Panc1 (cell line): ENCODE results near the gene POU3F1. TPM values are rescaled to one million over a fixed set of nuclear protein-coding genes. Genes with fewer than 3 reads are reported as not detected.

ENCODE experiments used
- ATAC-seq: fragments of 200-7000 bp; cut with Tn5 transposase; 2 replicates; pipeline ENCODE4 v1.9.1; 2020; ENCODE audit warnings: mild to moderate bottlenecking, moderate library complexity
- BruUV-seq: library from RNA; stranded (reverse); fragments of 400-500 nt; replicated peaks from 2 replicates; lab custom pipeline; 2021; lab: Mats Ljungman, UMichigan
- CTCF ChIA-PET: fragments of 300-600 bp; sonication (Branson Sonifier 250); formaldehyde crosslinking; loops from one replicate; lab custom pipeline; 2022; ENCODE audit warnings: antibody characterized with exemption; lab: Charles Lee
- POLR2A ChIA-PET: fragments of 300-600 bp; sonication (Branson Sonifier 250); formaldehyde crosslinking; loops from one replicate; lab custom pipeline; 2022; ENCODE audit warnings: antibody characterized with exemption; lab: Charles Lee
- DNase-seq: peaks from one replicate; pipeline ENCODE4 v3.0.0-alpha.2; 2010; ENCODE audit warnings: low read depth, low spot score
- H3K27ac ChIP-seq: 2 replicates; pipeline ENCODE4 v1.5.1; 2011; ENCODE audit warnings: mild to moderate bottlenecking, low read length, inconsistent platforms
- H3K27me3 ChIP-seq: fragments of 200-500 bp; sonication (Bioruptor generic); 2 replicates; pipeline ENCODE4 v1.6.0; 2014; ENCODE audit warnings: low read length, inconsistent platforms; ENCODE audit not compliant: control insufficient read depth, insufficient read depth
- H3K36me3 ChIP-seq: fragments of 200-500 bp; sonication (Bioruptor generic); 2 replicates; pipeline ENCODE4 v1.5.1; 2014; ENCODE audit warnings: inconsistent platforms, mild to moderate bottlenecking, low read length, moderate library complexity; ENCODE audit not compliant: control insufficient read depth, insufficient read depth
- H3K4me1 ChIP-seq: 2 replicates; pipeline ENCODE4 v1.5.1; 2011; ENCODE audit warnings: inconsistent platforms, mild to moderate bottlenecking, low read length, moderate library complexity; ENCODE audit not compliant: control insufficient read depth, insufficient read depth
- H3K4me3 ChIP-seq, 2 experiments: 2 replicates each; pipeline ENCODE4 v1.5.1; 2011 to 2012; ENCODE audit warnings: low read depth in 2 of 2, low read length in 2 of 2, mild to moderate bottlenecking in 2 of 2, inconsistent platforms in 1 of 2, moderate library complexity in 1 of 2
- H3K9me3 ChIP-seq: fragments of 200-500 bp; sonication (Bioruptor generic); 2 replicates; pipeline ENCODE4 v1.5.1; 2014; ENCODE audit warnings: low read depth, mild to moderate bottlenecking, inconsistent platforms, low read length, moderate library complexity; ENCODE audit not compliant: control insufficient read depth, insufficient read depth
- CTCF ChIP-seq: fragments of 450-650 bp; IDR thresholded peaks from 2 replicates; pipeline ENCODE4 v1.5.1; 2017; ENCODE audit warnings: mild to moderate bottlenecking
- POLR2AphosphoS5 ChIP-seq: IDR thresholded peaks from 2 replicates; pipeline ENCODE4 v1.6.1; 2012; ENCODE audit warnings: mild to moderate bottlenecking, low read depth, low read length, moderate library complexity
- REST ChIP-seq, 2 experiments: IDR thresholded peaks; 2 replicates each; pipeline ENCODE4 v1.6.1; 2011 to 2012; ENCODE audit warnings: low read depth in 2 of 2, control low read depth in 1 of 2, low read length in 1 of 2, mild to moderate bottlenecking in 1 of 2, moderate library complexity in 1 of 2; ENCODE audit not compliant: insufficient read depth in 1 of 2
- SIN3A ChIP-seq: IDR thresholded peaks from 2 replicates; pipeline ENCODE4 v1.6.1; 2012; ENCODE audit warnings: low read depth, mild to moderate bottlenecking, low read length, moderate library complexity, borderline replicate concordance; ENCODE audit not compliant: insufficient read depth
- TCF7L2 ChIP-seq: IDR thresholded peaks from 2 replicates; pipeline ENCODE4 v1.6.1; 2011; ENCODE audit warnings: mild to moderate bottlenecking, low read depth, low read length, inconsistent platforms
- in situ Hi-C: cut with HindIII; loops from 2 replicates; pipeline ENCODE4 v1.10.0; 2016; ENCODE audit warnings: low sequenced_read_pairs, low pct_unique_long_range_greater_than_20kb
- intact Hi-C: fragments of 100-400 bp; cut with micrococcal nuclease; formaldehyde crosslinking; loops from one replicate; pipeline ENCODE4 v1.10.0; 2022; ENCODE audit not compliant: unreplicated experiment
- total RNA-seq: library from RNA; stranded (reverse); gene quantifications from one replicate; pipeline ENCODE4 v1.2.1, GENCODE V29; 2021; ENCODE audit not compliant: unreplicated experiment

Gene POU3F1
- total RNA-seq, 1 experiment from 2014 or later = 0.08 TPM

GRCh38 chr1:38092256-38092655 lies 45.7 kb upstream of the POU3F1 start:
- TF ChIP-seq REST (IDR thresholded peaks at IDR 0.05; ENCODE audit: insufficient read depth in 1 of 2, low read depth in 2 of 2, low read length in 1 of 2) (no peak), SIN3A (no peak), CTCF (no peak), POLR2AphosphoS5 (no peak), TCF7L2 (no peak)
- H3K4me1 ChIP-seq = no peaks in the 10 kb centered on the region
- BruUV-seq = no TSS peak
- H3K27me3 ChIP-seq = no peaks in the 10 kb centered on the region
- no peak overlapping the region for H3K27ac ChIP-seq
- ChIA-PET CTCF (no interaction called here), POLR2A (no interaction called here)
- in situ Hi-C loops = no loop called here
- no peaks in the 10 kb centered on the region for H3K36me3 ChIP-seq
- intact Hi-C loops = no loop called here
- DNase-seq = no peak
- no peak overlapping the region for H3K4me3 ChIP-seq
- no peak for ATAC-seq
- H3K9me3 ChIP-seq = no peaks in the 10 kb centered on the region

DNA sequence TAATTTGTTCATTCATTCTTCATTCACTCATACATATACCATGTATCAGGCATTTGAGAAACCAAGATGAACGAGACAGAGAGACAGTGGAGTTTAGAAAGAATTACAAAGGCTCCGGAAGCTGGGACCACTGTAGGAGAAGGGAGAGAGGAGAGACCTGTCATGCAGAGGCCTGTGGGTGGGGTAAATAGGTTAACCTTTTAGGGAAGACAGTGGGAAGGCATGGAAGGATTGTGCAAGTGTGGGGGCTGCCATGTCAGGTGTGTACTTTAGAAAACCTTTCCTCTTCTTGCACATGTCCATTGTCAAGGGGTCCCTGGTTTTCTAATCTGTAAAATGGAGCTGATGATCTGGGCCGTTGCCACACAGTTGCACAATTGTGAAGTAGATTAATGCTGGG lies 44.2 kb upstream of the POU3F1 start:
- no peaks in the 10 kb centered on the region for H3K4me1 ChIP-seq
- POLR2A ChIA-PET = no interaction called here
- intact Hi-C loops (no loop called here), in situ Hi-C loops (no loop called here)
- no peak overlapping the region for H3K27ac ChIP-seq
- DNase-seq (no peak), ATAC-seq (no peak)
- H3K27me3 ChIP-seq = no peaks in the 10 kb centered on the region
- no peak overlapping the region for H3K4me3 ChIP-seq
- CTCF ChIA-PET = no interaction called here
- no peaks in the 10 kb centered on the region for H3K36me3 ChIP-seq
- BruUV-seq = no TSS peak
- TF ChIP-seq POLR2AphosphoS5 (no peak), CTCF (no peak), REST (IDR thresholded peaks at IDR 0.05; ENCODE audit: insufficient read depth in 1 of 2, low read depth in 2 of 2, low read length in 1 of 2) (no peak), TCF7L2 (no peak), SIN3A (no peak)
- no peaks in the 10 kb centered on the region for H3K9me3 ChIP-seq
